Measurements from ENCODE around the gene KCNJ16. TPM values are rescaled to one million over a fixed set of nuclear protein-coding genes. Genes with fewer than 3 reads are reported as not detected.

Gene KCNJ16
- total RNA-seq, 1 donor from 2014 or later: not detected

DNA sequence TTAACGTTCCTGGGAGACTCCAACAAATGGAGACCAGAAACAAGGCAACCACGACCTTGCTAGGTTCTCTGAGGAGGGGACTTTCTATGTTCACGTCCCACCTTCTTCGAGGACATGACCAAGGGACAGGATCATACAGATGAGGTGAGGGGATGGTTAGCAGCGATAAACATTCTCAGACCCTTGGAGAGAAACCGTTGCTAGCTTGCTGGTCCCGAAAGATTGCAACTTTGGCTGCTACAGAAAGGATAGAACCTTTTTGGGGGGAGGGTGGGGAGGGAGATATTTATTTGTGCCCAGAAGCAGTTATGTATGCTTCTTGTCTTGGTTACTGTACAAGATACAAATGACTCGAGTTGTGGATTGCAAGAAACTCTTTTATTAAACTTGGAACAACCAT, 59.0 kb downstream of the KCNJ16 start:
- H3K9me3 ChIP-seq: no peaks in the 10 kb centered on the region
- peaks cover 26% of the 10 kb centered on the region for H3K4me1 ChIP-seq
- TF ChIP-seq POLR2A (IDR thresholded peaks at IDR 0.05): no peak
- no peak for TF ChIP-seq CTCF (IDR thresholded peaks at IDR 0.05)
- no peak for TF ChIP-seq POLR2AphosphoS5 (IDR thresholded peaks at IDR 0.05; ENCODE audit: insufficient read depth in 1 of 2, low read depth in 1 of 2)
- intact Hi-C loops (cut with DNase I): no loop called here
- no peak for DNase-seq (ENCODE audit: extremely low spot score in 2 of 2)
- no peak overlapping the region for H3K27ac ChIP-seq
- H3K27me3 ChIP-seq: no peaks in the 10 kb centered on the region
- H3K36me3 ChIP-seq: no peaks in the 10 kb centered on the region
- no peak overlapping the region for H3K4me3 ChIP-seq

- Histone ChIP-seq H3K27ac (no peak overlapping the region), H3K27me3 (no peaks in the 10 kb centered on the region), H3K9me3 (no peaks in the 10 kb centered on the region), H3K36me3 (no peaks in the 10 kb centered on the region), H3K4me3 (no peak overlapping the region), H3K4me1 (peaks cover 32% of the 10 kb centered on the region)
- TF ChIP-seq CTCF (IDR thresholded peaks at IDR 0.05) (no peak), POLR2A (IDR thresholded peaks at IDR 0.05) (no peak), POLR2AphosphoS5 (IDR thresholded peaks at IDR 0.05; ENCODE audit: insufficient read depth in 1 of 2, low read depth in 1 of 2) (no peak)
- intact Hi-C loops (cut with DNase I): no loop called here
- DNase-seq (ENCODE audit: extremely low spot score in 2 of 2): no peak
These were observed 59.8 kb downstream of the KCNJ16 start for GRCh38 chr17:70134777-70135176.

- Histone ChIP-seq H3K4me1 (peaks cover 32% of the 10 kb centered on the region), H3K9me3 (no peaks in the 10 kb centered on the region), H3K36me3 (no peaks in the 10 kb centered on the region), H3K4me3 (no peak overlapping the region), H3K27me3 (no peaks in the 10 kb centered on the region), H3K27ac (no peak overlapping the region)
- no peak for TF ChIP-seq POLR2A (IDR thresholded peaks at IDR 0.05)
- no peak for DNase-seq (ENCODE audit: extremely low spot score in 2 of 2)
- intact Hi-C loops (cut with DNase I): no loop called here
These were observed 61.1 kb downstream of the KCNJ16 start for GRCh38 chr17:70136131-70136530.

GRCh38 chr17:70137451-70138230, 62.6 kb downstream of the KCNJ16 start:
- no peak for TF ChIP-seq POLR2A (IDR thresholded peaks at IDR 0.05)
- TF ChIP-seq CTCF (IDR thresholded peaks at IDR 0.05): no peak
- peak in 1 of 2 donors; percentile 58 for TF ChIP-seq POLR2AphosphoS5 (IDR thresholded peaks at IDR 0.05; ENCODE audit: insufficient read depth in 1 of 2, low read depth in 1 of 2)
- H3K27me3 ChIP-seq: no peaks in the 10 kb centered on the region
- peaks cover 32% of the 10 kb centered on the region for H3K4me1 ChIP-seq
- peak overlapping the region; percentile 78 for H3K27ac ChIP-seq
- H3K36me3 ChIP-seq: no peaks in the 10 kb centered on the region
- H3K4me3 ChIP-seq: peak overlapping the region; percentile 29 to 38
- intact Hi-C loops (cut with DNase I): no loop called here
- H3K9me3 ChIP-seq: no peaks in the 10 kb centered on the region
- DNase-seq (ENCODE audit: extremely low spot score in 2 of 2): peak in 1 of 2 donors; percentile 92

- TF ChIP-seq POLR2A (IDR thresholded peaks at IDR 0.05) (no peak), POLR2AphosphoS5 (IDR thresholded peaks at IDR 0.05; ENCODE audit: insufficient read depth in 1 of 2, low read depth in 1 of 2) (no peak), CTCF (IDR thresholded peaks at IDR 0.05) (no peak)
- Histone ChIP-seq H3K27me3 (no peaks in the 10 kb centered on the region), H3K27ac (peak overlapping the region; percentile 78), H3K9me3 (no peaks in the 10 kb centered on the region), H3K36me3 (no peaks in the 10 kb centered on the region), H3K4me3 (peak overlapping the region in 1 of 2 donors; percentile 38), H3K4me1 (peaks cover 32% of the 10 kb centered on the region)
- intact Hi-C loops (cut with DNase I): no loop called here
- no peak for DNase-seq (ENCODE audit: extremely low spot score in 2 of 2)
These were observed 63.4 kb downstream of the KCNJ16 start for GRCh38 chr17:70138291-70138865.

Measured in vagina (tissue), 2 donors.